IPS-15b (cell line): ENCODE measurements around the gene TAF4B.
"Not testable (repeated sequence)": the region's sequence is repeated elsewhere in the genome, so short reads cannot be mapped to it uniquely, and the experiment has no call there.

Experiments
- H3K27me3 ChIP-seq: one replicate; pipeline ENCODE4 v1.6.1; 2013; ENCODE audit warnings: low read length; ENCODE audit not compliant: control insufficient read depth, insufficient read depth
- H3K36me3 ChIP-seq: one replicate; pipeline ENCODE4 v1.6.1; 2013; ENCODE audit warnings: low read length; ENCODE audit not compliant: control insufficient read depth, insufficient read depth
- H3K4me1 ChIP-seq: one replicate; pipeline ENCODE4 v1.6.1; 2013; ENCODE audit warnings: mild to moderate bottlenecking, low read length; ENCODE audit not compliant: control insufficient read depth, insufficient read depth
- H3K4me3 ChIP-seq: one replicate; pipeline ENCODE4 v1.5.1; 2013; ENCODE audit warnings: low read depth, low read length
- H3K9ac ChIP-seq: one replicate; pipeline ENCODE4 v1.6.1; 2013; ENCODE audit warnings: low read depth, mild to moderate bottlenecking, low read length
- H3K9me3 ChIP-seq: one replicate; pipeline ENCODE4 v1.6.1; 2013; ENCODE audit warnings: mild to moderate bottlenecking, low read length; ENCODE audit not compliant: control insufficient read depth, insufficient read depth

TAF4B gene

GRCh38 chr18:26245434-26245833 is 19.2 kb downstream of the TAF4B start:
- H3K4me1 ChIP-seq, H3K4me3 ChIP-seq, H3K27me3 ChIP-seq, H3K9me3 ChIP-seq, H3K36me3 ChIP-seq, H3K9ac ChIP-seq: not testable (repeated sequence)

DNA sequence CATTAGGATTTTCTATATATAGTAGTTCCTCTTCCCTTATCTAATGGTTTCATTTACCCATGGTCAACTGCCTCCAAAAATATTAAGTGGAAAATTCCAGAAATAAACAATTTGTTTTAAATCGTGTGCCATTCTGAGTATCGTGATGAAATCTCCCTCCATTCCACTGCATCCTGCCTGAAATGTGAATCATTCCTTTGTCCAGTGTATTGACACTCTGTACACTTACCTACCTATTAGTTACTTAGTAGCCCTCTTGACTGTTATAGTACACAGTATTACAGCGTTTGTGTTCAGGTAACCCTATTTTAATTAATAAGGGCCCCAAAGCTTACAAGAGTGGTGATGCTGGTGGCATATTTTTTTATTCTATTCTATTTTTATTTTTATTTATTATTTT is 26.2 kb downstream of the TAF4B start:
- H3K9ac ChIP-seq = no peak overlapping the region
- no peaks in the 10 kb centered on the region for H3K27me3 ChIP-seq
- no peaks in the 10 kb centered on the region for H3K36me3 ChIP-seq
- H3K4me3 ChIP-seq = no peak overlapping the region
- no peaks in the 10 kb centered on the region for H3K9me3 ChIP-seq
- H3K4me1 ChIP-seq = no peaks in the 10 kb centered on the region

- H3K36me3 ChIP-seq = not testable (repeated sequence)
Observed at GRCh38 chr18:26254808-26255207, 28.6 kb downstream of the TAF4B start.

DNA sequence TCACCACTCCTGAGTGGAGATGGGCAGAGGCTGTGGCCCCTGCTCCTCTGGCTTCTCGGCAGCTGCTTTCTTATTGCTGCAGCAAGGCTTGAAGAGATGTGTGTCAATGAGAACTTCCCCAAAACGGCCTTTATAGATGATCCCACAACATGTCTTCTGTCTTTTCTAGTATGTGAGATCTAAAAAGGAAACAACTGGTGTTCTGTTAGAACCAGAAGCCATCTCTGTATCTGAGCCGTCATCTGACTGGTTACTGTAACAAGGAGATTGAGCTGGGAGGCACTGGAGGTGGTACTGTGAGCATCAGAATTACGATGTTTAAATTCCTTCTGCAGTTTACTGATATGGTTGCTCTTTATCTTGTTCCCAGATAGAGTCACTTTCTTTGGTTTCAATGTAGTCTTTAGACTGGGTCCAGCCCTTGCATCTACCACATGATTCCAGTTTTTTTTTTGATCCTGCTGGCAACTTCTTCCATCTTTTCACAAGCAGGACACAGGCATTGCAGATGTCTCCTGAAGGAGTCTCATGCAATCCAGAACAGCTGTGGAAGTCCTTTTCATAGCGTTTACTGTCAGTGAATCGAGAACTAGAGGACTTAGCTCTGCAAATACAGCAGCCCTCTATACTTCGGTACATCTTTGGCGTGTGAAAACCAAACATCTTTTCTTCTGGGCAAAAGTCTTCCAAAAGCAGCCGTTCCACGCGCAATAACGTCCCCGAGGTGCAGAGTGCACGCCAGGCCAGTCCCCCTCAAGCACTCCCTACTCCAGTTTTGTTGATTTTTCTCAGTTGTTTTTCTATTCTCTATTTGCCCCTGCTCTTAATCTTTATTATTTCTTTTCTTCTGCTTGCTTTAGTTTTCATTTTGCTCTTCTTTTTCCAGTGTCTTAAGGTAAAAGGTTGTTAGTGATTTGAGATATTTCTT is 29.7 kb downstream of the TAF4B start:
- H3K27me3 ChIP-seq = no peaks in the 10 kb centered on the region
- no peaks in the 10 kb centered on the region for H3K4me1 ChIP-seq
- H3K36me3 ChIP-seq = no peaks in the 10 kb centered on the region
- H3K9ac ChIP-seq = no peak overlapping the region
- no peak overlapping the region for H3K4me3 ChIP-seq
- H3K9me3 ChIP-seq = no peaks in the 10 kb centered on the region

More at GRCh38 chr18:26254808-26255207, 28.6 kb downstream of the TAF4B start:
- not testable (repeated sequence) for H3K27me3 ChIP-seq, H3K9ac ChIP-seq, H3K4me1 ChIP-seq, H3K9me3 ChIP-seq, H3K4me3 ChIP-seq

DNA sequence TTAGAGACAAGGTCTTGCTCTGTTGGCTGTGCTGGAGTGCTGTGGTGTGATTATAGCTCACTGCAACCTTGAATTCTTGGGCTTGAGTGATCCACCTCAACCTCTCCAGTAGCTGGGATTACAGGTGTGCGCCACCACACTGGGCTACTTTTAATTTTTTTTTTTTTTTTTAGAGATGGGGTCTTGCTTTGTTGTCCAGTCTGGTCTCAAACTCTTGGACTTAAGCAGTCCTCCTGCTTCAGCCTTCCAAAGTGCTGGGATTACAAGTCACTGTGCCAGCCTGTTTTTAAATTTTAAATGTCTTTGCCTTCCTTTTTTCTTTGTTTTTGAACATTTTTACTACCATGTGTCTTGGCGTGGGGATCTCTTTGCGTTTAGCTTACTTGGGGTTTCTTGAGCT is 32.5 kb downstream of the TAF4B start:
- no peak overlapping the region for H3K9ac ChIP-seq
- no peaks in the 10 kb centered on the region for H3K9me3 ChIP-seq
- H3K4me3 ChIP-seq = no peak overlapping the region
- no peaks in the 10 kb centered on the region for H3K36me3 ChIP-seq
- H3K4me1 ChIP-seq = no peaks in the 10 kb centered on the region
- H3K27me3 ChIP-seq = no peaks in the 10 kb centered on the region

DNA sequence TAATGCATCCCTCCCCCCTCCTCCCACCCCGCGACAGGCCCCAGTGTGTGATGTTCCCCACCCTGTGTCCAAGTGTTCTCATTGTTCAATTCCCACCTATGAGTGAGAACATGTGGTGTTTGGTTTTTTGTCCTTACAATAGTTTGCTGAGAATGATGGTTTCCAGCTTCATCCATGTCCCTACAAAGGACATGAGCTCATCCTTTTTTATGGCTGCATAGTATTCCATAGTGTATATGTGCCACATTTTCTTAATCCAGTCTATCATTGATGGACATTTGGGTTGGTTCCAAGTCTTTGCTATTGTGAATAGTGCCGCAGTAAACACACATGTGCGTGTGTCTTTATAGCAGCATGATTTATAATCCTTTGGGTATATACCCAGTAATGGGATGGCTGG is 33.2 kb downstream of the TAF4B start:
- not testable (repeated sequence) for H3K4me1 ChIP-seq, H3K9me3 ChIP-seq, H3K9ac ChIP-seq, H3K36me3 ChIP-seq, H3K4me3 ChIP-seq, H3K27me3 ChIP-seq

GRCh38 chr18:26262156-26262555 is 35.9 kb downstream of the TAF4B start:
- no peaks in the 10 kb centered on the region for H3K4me1 ChIP-seq
- no peaks in the 10 kb centered on the region for H3K36me3 ChIP-seq
- no peaks in the 10 kb centered on the region for H3K27me3 ChIP-seq
- no peaks in the 10 kb centered on the region for H3K9me3 ChIP-seq
- H3K9ac ChIP-seq = no peak overlapping the region
- H3K4me3 ChIP-seq = no peak overlapping the region

DNA sequence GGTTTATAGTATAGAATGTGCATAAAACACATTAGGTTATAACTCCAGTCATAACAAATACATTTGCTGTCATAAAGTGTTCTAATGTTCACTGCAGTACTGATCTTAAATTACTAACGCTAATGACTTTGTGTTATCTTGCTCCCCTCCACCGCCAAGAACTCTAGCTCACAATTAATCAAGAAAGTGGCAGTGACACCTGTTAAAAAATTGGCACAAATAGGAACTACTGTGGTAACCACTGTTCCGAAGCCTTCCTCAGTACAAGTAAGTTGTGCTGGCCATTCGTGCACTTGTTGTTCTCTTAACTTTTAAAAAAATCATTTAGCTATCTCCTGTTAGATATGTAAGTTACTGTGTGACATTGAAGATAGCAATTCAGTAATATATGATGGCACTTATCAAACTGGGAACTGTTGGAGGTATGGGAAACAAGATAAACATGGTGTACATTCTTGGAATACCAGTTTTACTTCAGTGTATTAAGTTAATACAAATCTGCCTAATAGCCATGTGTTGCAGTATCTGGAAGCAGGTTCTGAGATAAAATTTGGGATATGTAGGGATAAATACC is 41.2 kb downstream of the TAF4B start:
- Histone ChIP-seq H3K36me3 (peaks cover 3% of the 10 kb centered on the region), H3K27me3 (no peaks in the 10 kb centered on the region)

DNA sequence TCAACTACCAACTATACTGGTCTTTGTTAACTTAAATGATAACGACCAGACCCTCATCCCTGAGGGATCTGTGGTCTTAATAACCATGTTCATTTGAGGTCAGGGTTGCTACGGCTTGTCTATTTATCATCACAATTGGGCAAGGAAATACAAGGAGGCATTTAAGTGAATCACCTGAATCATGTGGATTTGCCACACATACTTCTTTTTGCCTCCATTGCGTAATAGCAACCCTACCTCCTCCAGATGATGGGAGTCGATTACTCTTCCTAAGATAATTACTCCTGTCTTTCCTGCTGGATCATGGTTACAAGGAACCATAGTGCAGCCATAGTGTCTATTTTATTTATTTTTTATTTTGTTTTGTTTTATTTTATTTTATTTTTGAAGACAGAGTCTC is 42.2 kb downstream of the TAF4B start:
- Histone ChIP-seq H3K36me3 (peaks cover 3% of the 10 kb centered on the region), H3K4me1 (no peaks in the 10 kb centered on the region), H3K27me3 (no peaks in the 10 kb centered on the region), H3K9me3 (no peaks in the 10 kb centered on the region), H3K9ac (no peak overlapping the region), H3K4me3 (no peak overlapping the region)

More for the DNA sequence above, 41.2 kb downstream of the TAF4B start:
- Histone ChIP-seq H3K9ac (no peak overlapping the region), H3K4me1 (no peaks in the 10 kb centered on the region), H3K4me3 (no peak overlapping the region), H3K9me3 (no peaks in the 10 kb centered on the region)

GRCh38 chr18:26271917-26272549 is 45.8 kb downstream of the TAF4B start:
- Histone ChIP-seq H3K9ac (no peak overlapping the region), H3K9me3 (no peaks in the 10 kb centered on the region), H3K4me3 (no peak overlapping the region), H3K4me1 (no peaks in the 10 kb centered on the region), H3K36me3 (peaks cover 5% of the 10 kb centered on the region), H3K27me3 (no peaks in the 10 kb centered on the region)

- no peaks in the 10 kb centered on the region for H3K4me1 ChIP-seq
- no peak overlapping the region for H3K4me3 ChIP-seq
- H3K27me3 ChIP-seq = no peaks in the 10 kb centered on the region
- no peaks in the 10 kb centered on the region for H3K9me3 ChIP-seq
- no peak overlapping the region for H3K9ac ChIP-seq
- H3K36me3 ChIP-seq = peaks cover 2% of the 10 kb centered on the region
Observed at GRCh38 chr18:26277374-26277773, 51.1 kb downstream of the TAF4B start.

DNA sequence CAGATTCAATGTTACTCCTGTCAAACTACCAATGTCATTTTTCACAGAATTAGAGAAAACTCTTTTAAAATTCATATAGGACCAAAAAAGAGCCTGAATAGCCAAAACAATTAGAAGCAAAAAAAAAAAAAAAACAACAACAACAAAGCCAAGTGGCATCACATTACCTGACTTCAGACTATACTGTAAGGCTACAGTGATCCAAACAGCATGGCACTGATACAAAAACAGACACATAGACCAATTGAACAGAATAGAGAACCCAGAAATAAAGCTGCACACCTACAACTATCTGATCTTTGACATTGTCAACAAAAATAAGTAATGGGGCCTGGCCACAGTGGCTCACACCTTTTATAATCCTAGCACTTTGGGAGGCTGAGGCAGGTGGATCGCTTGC is 53.2 kb downstream of the TAF4B start:
- Histone ChIP-seq H3K9ac (no peak overlapping the region), H3K4me1 (no peaks in the 10 kb centered on the region), H3K27me3 (no peaks in the 10 kb centered on the region), H3K9me3 (no peaks in the 10 kb centered on the region), H3K36me3 (peaks cover 2% of the 10 kb centered on the region), H3K4me3 (no peak overlapping the region)
